ENCODE measurements around the gene FLT4.
"Not testable (repeated sequence)": the region's sequence is repeated elsewhere in the genome, so short reads cannot be mapped to it uniquely, and the experiment has no call there.

Gene FLT4

DNA sequence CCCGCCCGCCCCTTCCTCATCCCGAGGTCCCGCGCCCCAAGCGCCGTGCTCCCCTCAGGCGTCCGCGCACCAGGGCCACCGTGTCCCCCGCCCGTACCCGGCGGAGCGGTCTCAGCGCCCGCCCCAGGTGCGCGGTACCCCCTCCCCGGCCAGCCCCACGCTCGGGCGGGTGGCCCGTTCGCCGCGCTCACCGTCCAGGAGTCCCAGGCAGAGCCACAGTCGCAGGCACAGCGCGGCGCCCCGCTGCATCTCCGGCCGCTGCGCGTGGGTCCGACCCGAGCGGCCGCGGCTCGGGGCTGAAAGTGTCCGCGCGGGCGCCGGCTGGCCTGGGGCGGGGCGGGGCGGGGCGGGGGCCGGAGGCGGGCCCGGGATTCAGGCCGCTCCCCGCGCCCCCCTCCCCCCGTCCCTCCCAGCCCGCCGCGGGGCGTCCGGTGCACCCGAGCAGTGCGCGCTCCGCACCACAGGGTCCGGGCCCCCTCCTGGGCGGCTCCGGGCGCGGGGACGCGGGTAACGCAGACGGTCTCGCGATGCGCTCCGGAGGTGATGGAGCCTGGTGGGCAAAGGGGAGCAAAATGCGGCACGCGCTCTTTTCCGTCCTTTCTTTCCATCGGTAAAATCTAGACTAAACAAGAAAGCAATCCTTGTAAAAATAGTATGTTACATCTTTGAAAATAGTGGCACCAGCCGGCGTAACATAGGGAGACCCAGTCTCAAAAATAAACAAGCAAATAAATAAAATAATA lies at the start of gene FLT4:
Gene FLT4, minus strand, starts transcription at position 304 of the 743 bp plus-strand sequence. Its CDS starts 55 bp downstream, at position 249.
- DNase-seq (ENCODE audit: low read depth), result no peak

DNA sequence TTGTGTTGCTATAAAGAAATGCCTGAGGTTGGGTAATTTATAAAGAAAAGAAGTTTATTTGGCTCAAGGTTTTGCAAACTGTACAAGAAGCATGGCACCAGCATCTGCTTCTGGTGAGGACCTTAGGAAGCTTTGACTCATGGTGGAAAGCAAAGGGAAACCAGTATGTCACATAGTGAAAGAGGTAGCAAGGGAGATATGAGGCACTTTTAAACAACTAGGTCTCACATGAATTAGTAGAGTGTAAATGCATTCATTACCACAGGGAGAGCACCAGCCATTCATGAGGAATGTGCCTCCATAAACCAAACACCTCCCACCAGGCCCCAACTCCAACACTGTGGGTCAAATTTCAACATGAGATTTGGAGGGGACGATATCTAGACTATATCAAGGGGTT lies 49.6 kb upstream of the FLT4 start:
- no peak for DNase-seq (ENCODE audit: low read depth)

GRCh38 chr5:180696116-180696515 lies 46.7 kb upstream of the FLT4 start:
- no peak for DNase-seq (ENCODE audit: low read depth)

DNA sequence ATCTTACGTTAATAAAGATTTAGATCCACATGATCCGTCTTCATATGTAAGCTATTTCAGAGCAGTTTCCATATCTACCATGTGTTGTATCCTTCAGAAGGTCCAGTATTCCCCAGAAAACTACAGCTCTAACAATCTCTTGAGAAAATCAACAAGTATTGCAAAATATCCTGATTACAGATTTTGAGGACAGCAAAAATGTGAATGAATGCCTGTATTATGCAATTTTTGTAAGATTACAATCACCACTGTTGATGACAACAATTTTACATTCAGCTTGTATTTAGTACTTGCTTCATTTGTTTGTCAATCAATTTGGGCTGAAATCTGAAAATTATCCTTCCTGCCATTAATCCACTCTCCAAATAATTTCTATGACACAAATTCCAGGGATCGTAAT lies 43.0 kb upstream of the FLT4 start:
- no peak for DNase-seq (ENCODE audit: low read depth)

DNA sequence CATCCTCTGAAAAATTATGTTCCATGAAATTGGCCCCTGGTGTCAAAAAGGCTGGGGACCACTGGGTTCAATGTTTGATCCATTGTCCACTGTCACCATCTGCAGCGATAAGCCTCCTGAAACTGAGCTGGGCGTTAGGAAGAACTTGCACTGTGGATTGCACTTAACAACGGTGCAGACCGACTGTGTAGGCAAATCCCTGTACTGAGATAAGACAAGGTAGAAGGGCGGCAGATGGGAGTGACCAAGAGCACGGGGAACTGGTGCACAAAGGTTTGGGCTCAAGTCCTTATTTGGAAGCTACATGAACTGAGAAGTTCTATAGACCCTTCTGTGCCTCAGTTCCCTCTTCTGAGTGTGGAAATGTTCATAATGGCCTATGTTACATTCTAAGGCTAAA lies 41.6 kb upstream of the FLT4 start:
- DNase-seq (ENCODE audit: low read depth), result no peak

DNA sequence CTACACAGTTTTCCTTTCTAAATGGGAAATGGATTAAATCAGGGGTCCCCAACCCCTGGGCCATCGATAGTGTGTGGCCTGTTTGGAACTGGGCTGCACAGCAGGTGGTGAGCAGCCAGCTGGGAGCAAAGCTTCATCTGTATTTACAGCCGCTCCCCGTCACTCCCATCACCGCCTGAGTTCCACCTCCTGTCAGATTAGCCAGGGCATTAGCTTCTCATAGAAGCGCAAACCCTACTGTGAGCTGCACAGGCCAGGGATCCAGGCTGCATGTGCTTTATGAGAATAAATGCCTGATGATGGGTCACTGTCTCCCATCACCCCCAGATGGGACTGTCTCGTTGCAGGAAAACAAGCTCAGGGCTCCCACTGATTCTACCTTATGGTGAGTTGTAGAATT lies 41.2 kb upstream of the FLT4 start:
- no peak for DNase-seq (ENCODE audit: low read depth)

GRCh38 chr5:180689775-180690174 lies 40.4 kb upstream of the FLT4 start:
- no peak for DNase-seq (ENCODE audit: low read depth)

DNA sequence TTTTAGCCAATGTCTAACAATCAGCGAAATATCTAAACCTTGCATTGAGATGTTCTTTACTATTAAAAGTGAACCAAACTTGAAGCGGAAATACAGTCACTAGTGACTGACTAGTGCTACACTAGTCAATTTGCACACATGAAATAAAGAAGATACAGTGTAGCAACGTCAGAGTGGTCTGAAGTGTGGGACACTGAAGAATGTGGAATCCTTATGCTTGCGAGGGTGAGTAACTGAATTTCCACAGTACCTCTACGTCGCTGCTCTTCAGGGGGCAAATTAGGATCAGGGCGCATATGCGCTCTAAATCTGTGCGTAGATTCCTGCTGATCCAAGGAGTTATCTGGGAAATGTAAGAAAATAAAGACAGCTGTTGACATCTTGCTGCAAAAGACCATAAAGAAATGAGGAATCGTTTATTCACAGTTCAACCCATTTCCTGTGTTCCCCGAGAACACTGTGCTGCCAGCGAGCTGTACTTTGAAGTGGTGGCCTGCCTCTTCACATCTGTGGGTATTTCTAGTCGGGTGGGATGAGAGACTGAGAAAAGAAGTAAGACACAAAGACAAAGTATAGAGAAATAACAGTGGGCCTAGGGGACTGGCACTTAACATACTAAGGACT lies 39.8 kb upstream of the FLT4 start:
- DNase-seq (ENCODE audit: low read depth), result no peak

DNA sequence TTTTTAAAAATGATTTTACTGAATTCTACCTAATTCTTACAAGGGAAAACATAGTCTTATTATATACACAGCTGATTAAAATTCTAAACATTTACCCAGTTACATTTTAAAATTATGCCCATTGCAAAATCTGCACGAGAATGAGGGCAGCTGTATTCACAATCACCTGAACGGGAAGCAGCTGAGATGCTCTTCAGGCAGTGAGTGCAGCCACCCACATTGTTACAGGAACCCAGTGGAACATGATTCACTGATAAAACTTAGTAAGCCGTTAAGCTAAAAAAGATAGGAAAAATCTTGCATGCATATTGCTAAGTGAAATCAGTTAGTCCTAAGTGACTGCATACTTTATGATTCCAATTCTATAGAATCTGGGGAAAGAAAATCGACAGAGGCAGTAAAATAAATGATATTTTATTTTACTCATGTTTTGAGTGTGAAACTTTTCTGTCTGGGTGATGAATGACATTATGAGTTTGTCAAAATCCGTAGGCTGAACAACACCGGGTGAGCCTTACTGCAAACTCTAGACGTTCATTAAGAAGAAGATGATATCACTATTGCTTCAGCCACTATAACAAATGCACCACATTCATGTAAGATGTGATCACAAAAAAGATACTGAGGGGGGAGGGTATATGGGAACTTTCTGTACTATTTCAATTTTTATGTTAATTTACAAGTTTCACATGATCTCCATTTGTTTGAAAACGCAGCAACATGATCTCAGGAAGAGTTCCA lies 39.1 kb upstream of the FLT4 start:
- no peak for DNase-seq (ENCODE audit: low read depth)

DNA sequence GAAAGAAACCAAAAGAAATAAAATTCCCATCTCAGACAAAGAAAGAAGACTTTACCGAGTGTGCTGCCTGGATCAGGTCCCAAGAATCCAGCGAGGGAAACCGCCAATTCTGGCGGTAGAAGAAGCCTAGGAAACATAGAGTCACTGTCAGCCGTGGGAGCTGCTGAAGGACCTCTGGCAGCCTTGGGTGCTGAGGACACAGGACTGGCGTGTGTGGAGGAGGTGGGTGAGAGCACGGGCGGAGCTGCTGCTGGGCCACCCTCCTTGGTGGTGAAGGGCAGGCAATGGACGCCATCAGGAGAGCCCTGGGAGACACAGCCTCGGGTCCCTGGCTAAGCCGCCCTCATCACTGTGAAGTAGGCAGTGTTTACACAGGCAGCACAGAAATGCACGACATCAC lies 37.4 kb upstream of the FLT4 start:
- DNase-seq (ENCODE audit: low read depth), result not testable (repeated sequence)

GRCh38 chr5:180684623-180685161 lies 35.3 kb upstream of the FLT4 start:
- DNase-seq (ENCODE audit: low read depth), result no peak

DNA sequence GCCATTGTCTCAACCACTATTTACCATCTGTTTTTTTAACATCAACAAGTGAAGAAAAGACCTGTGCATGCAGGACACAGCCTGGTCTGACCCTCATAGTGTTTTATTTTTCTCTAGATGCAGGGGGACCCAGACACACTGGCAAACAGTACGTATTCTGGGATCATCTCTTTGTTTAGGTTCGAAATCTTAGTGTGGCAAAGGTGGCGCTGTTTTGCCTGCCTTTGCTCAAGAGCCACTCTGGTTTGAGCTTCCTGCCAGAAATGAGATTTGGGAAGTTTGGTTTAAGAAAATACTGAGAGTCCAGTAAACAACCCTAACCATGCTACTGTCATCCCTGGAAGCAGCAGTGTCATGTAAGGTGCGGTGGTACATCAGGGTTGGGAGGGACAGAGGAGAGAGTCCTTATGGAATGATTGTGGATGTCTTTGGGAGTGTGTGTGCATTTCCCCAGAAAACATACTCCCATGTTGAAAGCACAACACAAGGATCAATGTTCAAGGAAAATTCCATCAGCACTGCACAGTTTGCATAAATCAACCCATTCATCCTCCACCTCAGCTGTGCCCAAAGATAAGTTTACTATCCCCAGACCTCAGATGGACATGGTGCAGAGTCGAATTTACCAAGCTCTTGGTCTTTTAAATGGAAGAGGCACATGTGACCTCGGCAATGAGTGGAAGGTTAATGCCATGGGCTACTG lies 34.0 kb upstream of the FLT4 start:
- no peak for DNase-seq (ENCODE audit: low read depth)

- DNase-seq (ENCODE audit: low read depth), result no peak
Observed at GRCh38 chr5:180682560-180682959, 33.2 kb upstream of the FLT4 start.

DNA sequence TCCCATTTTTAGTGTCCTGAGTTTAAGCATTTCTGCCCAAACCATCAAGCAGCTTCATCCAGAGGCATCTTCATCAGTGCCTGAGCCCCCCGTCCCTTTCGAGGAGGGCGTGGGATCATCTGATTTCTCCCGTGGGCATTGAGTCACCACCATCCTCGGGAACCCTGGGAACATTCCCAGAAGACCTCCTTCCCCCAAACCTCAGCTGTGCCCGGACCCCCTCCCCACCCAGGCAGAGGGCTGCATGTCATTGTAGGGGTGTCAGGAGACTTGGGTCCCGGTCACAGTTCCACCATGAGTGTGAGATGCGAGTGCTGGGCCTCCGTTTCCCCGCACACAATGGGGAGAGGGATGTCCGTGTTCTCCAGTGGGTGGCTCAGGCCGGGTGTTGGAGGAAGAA lies 32.6 kb upstream of the FLT4 start:
- DNase-seq (ENCODE audit: low read depth), result not testable (repeated sequence)

DNA sequence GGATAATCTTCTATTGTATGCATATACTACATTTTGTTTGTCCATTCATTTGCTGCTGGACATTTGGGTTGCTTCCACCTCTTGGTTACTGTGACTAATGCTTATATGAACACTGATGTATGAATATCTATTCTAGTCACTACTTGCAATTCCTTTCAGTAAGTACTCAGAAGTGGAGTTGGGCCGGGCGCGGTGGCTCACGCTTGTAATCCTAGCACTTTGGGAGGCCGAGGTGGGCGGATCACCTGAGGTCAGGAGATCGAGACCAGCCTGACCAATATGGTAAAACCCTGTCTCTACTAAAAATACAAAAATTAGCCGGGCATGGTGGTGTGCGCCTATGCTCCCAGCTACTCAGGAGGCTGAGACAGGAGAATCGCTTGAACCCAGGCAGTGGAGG lies 28.9 kb upstream of the FLT4 start:
- not testable (repeated sequence) for DNase-seq (ENCODE audit: low read depth)

DNA sequence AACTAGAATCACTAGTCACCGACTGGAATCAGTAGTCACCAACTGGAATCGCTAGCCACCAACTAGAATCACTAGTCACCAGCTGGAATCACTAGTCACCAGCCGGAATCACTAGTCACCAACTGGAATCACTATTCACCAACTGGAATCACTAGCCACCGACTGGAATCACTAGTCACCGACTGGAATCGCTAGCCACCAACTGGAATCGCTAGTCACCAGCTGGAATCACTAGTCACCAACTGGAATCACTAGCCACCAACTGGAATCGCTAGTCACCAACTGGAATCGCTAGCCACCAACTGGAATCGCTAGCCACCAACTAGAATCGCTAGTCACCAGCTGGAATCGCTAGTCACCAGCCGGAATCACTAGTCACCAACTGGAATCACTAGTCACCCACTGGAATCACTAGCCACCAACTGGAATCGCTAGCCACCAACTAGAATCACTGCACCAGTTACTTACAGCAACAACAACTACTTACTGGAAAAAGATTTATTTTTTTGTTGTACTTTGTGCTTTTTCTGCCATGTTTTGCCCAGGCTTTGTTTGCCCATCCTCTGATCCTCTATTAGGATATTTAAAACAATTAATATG lies 25.7 kb upstream of the FLT4 start:
- no peak for DNase-seq (ENCODE audit: low read depth)

DNA sequence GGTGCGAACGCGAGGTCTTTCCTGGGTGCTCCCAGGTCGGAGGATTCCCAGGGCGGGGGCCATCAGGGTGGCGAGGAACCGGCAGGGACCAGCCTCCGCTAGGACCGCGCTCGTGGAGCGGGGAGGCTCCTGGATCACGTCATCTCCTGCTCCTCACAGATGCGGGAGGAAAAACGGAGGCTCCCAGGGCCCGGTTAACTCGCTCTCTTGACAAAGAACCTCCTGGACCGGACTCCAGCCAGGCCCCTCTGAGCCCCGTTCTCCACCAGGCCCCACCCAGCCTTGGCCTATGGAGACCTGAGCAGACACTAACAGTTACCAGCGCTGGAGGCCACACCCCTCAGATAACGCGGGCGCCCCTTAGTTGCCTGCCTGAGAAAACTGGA lies 24.7 kb upstream of the FLT4 start:
- not testable (repeated sequence) for DNase-seq (ENCODE audit: low read depth)

DNA sequence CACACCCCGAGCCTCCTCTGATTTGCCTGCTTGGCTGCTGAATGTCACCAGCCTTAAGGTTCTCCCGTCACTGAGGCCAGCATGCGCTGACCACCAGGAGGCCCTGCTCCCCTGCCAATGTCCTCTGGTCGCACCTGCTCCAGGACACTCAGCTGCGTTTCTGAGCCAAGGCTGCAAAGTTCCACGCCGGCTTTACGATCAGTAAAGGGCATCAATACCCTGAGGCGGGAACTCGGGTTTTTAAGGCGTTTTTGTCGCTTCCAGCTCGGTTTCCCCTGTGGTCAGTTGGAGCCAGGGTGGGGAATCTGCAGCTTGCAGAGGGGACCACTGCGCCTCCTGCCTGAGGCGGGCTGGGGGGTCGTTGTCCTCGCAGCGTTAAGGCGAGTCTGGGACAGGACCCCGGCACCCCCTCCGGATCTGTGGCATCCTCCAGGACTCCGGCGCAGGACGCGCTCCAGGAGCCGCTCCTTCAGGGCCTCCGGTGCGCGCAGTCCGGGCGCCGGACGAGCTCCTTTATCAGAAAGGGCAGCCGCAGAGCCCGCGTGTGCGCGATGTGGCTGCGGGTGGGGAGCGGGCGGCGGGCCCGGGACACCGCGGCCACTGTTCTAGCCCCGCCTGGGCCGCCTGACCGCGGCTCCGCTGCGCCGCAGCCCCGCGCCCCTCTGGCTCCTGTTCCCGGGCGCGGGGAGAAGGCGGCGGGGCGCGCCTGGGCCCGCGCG lies 24.1 kb upstream of the FLT4 start:
- no peak for DNase-seq (ENCODE audit: low read depth)

- not testable (repeated sequence) for DNase-seq (ENCODE audit: low read depth)
Observed at GRCh38 chr5:180671958-180672524, 22.6 kb upstream of the FLT4 start.

- DNase-seq (ENCODE audit: low read depth), result no peak
Observed at GRCh38 chr5:180670586-180671359, 21.4 kb upstream of the FLT4 start.
